ENCODE results near the gene POP4. TPM values are rescaled to one million over a fixed set of nuclear protein-coding genes. Genes with fewer than 3 reads are reported as not detected.
A peak's percentile ranks its signal among the peaks of the same experiment; 100 is the strongest.

Gene POP4
- total and polyA plus RNA-seq, 9 of the 15 experiments (the other 6 are each of a cell fraction or from before 2014, with no cell fraction given) = 42.1 to 128 (median 99.0) TPM

DNA sequence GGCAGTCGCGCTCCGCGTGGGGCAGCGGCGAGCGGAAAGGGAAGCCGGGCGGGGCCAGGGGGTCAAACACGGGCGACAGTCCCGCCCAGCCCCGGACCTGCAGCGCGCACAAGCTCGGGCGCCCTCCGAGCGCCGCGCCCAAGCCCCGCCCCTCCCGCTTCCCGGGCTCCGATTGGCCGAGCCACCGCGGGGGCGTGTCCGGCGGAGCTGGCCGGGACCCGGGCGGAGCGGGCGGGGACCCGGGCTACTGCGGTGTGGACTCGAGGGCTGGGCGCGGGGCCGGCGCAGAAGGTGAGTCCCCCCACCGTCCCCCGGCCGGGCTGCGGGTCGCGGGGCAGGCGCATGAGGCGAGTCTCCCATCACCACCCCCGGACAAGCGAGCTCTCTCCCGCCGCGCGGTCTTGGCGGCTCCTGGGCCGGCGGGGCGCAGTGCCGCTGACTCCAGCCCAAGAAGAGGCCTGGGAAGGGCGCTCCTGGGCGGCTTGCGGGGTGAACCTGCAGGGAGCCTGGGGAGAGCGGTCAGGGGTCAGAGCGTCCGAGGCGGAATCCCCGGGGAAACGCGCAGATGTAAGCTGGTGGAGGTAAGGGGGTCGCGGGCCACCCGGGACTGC is 59.2 kb downstream of the POP4 start, which contains the start of gene PLEKHF1 (continued):
- TF ChIP-seq, protein P1, sequence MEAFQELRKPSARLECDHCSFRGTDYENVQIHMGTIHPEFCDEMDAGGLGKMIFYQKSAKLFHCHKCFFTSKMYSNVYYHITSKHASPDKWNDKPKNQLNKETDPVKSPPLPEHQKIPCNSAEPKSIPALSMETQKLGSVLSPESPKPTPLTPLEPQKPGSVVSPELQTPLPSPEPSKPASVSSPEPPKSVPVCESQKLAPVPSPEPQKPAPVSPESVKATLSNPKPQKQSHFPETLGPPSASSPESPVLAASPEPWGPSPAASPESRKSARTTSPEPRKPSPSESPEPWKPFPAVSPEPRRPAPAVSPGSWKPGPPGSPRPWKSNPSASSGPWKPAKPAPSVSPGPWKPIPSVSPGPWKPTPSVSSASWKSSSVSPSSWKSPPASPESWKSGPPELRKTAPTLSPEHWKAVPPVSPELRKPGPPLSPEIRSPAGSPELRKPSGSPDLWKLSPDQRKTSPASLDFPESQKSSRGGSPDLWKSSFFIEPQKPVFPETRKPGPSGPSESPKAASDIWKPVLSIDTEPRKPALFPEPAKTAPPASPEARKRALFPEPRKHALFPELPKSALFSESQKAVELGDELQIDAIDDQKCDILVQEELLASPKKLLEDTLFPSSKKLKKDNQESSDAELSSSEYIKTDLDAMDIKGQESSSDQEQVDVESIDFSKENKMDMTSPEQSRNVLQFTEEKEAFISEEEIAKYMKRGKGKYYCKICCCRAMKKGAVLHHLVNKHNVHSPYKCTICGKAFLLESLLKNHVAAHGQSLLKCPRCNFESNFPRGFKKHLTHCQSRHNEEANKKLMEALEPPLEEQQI (IDR thresholded peaks at IDR 0.05) = no peak
- TF ChIP-seq ARHGAP35 (IDR thresholded peaks at IDR 0.05; ENCODE audit: partially characterized antibody) (no peak), TEAD1 (CRISPR knock-in tag; IDR thresholded peaks at IDR 0.05) (no peak), CBX5 (IDR thresholded peaks at IDR 0.05; ENCODE audit: borderline replicate concordance, low read depth) (no peak), MECOM (CRISPR knock-in tag; IDR thresholded peaks at IDR 0.05) (no peak), ZNF699 (CRISPR knock-in tag; IDR thresholded peaks at IDR 0.05; ENCODE audit: insufficient replicate concordance) (no peak), NEUROD1 (IDR thresholded peaks at IDR 0.05; ENCODE audit: borderline replicate concordance, low read depth, low read length, partially characterized antibody) (no peak), FOS (IDR thresholded peaks at IDR 0.05; ENCODE audit: extremely low read depth, insufficient read length) (no peak), ETV5 (CRISPR knock-in tag; IDR thresholded peaks at IDR 0.05; ENCODE audit: low read depth) (peak; percentile 66; the same call in 1 of the 2 replicates), GABPA (tag; conservative IDR thresholded peaks at IDR 0.05; ENCODE audit: low read depth) (peak; percentile 62; the same call in 1 of the 2 replicates), DACH1 (IDR thresholded peaks at IDR 0.05; ENCODE audit: partially characterized antibody) (no peak), LEF1 (IDR thresholded peaks at IDR 0.05) (no peak), C11orf30 (IDR thresholded peaks at IDR 0.05; ENCODE audit: low read depth) (no peak), SMARCB1 (IDR thresholded peaks at IDR 0.05; ENCODE audit: insufficient read length, low read depth) (no peak), ELF4 (CRISPR knock-in tag; IDR thresholded peaks at IDR 0.05) (no peak), CXXC5 (CRISPR knock-in tag; IDR thresholded peaks at IDR 0.05) (peak; percentile 81), MCM7 (IDR thresholded peaks at IDR 0.05) (no peak), MTA1 (IDR thresholded peaks at IDR 0.05; ENCODE audit: borderline replicate concordance) (no peak), RBBP5 (IDR thresholded peaks at IDR 0.05; ENCODE audit: borderline replicate concordance, insufficient read depth, low read length, poor library complexity, severe bottlenecking) (peak; percentile 38), YY1 (IDR thresholded peaks at IDR 0.05; ENCODE audit: borderline replicate concordance in 1 of 3, control insufficient read depth in 1 of 3, extremely low read depth in 1 of 3, insufficient read depth in 3 of 3, insufficient read length in 1 of 3, insufficient replicate concordance in 2 of 3, low read depth in 1 of 3, low read length in 2 of 3) (no peak), HDGF (IDR thresholded peaks at IDR 0.05) (no peak)
- TF ChIP-seq, protein P2, sequence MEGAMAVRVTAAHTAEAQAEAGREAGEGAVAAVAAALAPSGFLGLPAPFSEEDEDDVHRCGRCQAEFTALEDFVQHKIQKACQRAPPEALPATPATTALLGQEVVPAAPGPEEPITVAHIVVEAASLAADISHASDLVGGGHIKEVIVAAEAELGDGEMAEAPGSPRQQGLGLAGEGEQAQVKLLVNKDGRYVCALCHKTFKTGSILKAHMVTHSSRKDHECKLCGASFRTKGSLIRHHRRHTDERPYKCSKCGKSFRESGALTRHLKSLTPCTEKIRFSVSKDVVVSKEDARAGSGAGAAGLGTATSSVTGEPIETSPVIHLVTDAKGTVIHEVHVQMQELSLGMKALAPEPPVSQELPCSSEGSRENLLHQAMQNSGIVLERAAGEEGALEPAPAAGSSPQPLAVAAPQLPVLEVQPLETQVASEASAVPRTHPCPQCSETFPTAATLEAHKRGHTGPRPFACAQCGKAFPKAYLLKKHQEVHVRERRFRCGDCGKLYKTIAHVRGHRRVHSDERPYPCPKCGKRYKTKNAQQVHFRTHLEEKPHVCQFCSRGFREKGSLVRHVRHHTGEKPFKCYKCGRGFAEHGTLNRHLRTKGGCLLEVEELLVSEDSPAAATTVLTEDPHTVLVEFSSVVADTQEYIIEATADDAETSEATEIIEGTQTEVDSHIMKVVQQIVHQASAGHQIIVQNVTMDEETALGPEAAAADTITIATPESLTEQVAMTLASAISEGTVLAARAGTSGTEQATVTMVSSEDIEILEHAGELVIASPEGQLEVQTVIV (CRISPR knock-in tag; IDR thresholded peaks at IDR 0.05; ENCODE audit: borderline replicate concordance) = no peak
- TF ChIP-seq, protein P3, sequence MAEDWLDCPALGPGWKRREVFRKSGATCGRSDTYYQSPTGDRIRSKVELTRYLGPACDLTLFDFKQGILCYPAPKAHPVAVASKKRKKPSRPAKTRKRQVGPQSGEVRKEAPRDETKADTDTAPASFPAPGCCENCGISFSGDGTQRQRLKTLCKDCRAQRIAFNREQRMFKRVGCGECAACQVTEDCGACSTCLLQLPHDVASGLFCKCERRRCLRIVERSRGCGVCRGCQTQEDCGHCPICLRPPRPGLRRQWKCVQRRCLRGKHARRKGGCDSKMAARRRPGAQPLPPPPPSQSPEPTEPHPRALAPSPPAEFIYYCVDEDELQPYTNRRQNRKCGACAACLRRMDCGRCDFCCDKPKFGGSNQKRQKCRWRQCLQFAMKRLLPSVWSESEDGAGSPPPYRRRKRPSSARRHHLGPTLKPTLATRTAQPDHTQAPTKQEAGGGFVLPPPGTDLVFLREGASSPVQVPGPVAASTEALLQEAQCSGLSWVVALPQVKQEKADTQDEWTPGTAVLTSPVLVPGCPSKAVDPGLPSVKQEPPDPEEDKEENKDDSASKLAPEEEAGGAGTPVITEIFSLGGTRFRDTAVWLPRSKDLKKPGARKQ (CRISPR knock-in tag; IDR thresholded peaks at IDR 0.05) = no peak

Data from K562 (cell line).